Activated T-helper 1 cell treated with anti-CD3 and anti-CD28 coated beads, Interleukin-12 subunit alpha, Interleukin-12 subunit beta, Interleukin-2, Interleukin-4 antibody, amounts not matched to agents 30 ng/mL and 10 ng/mL and 1 ng/mL, durations not matched to agents 14 hours and 24 hours and 36 hours (primary cell): ENCODE results near the gene ZNF366. TPM values are rescaled to one million over a fixed set of nuclear protein-coding genes. Genes with fewer than 3 reads are reported as not detected.
"Not testable (repeated sequence)": the region's sequence is repeated elsewhere in the genome, so short reads cannot be mapped to it uniquely, and the experiment has no call there.

Experiments used
- DNase-seq: peaks from one replicate; pipeline ENCODE4 v3.0.0; 2021; ENCODE audit warnings: low spot score
- H3K27ac Mint-ChIP-seq: one replicate; pipeline ENCODE4 v1.8.0; 2021; ENCODE audit warnings: mild to moderate bottlenecking, mixed read lengths
- H3K27me3 Mint-ChIP-seq: one replicate; pipeline ENCODE4 v1.8.0; 2022; ENCODE audit warnings: mild to moderate bottlenecking, moderate library complexity, mixed read lengths; ENCODE audit not compliant: insufficient read depth
- H3K36me3 Mint-ChIP-seq: one replicate; pipeline ENCODE4 v1.8.0; 2021; ENCODE audit warnings: low read depth, mixed read lengths
- H3K4me1 Mint-ChIP-seq: one replicate; pipeline ENCODE4 v1.8.0; 2021; ENCODE audit warnings: low read depth, mixed read lengths
- H3K4me3 Mint-ChIP-seq: one replicate; pipeline ENCODE4 v1.8.0; 2021; ENCODE audit warnings: mild to moderate bottlenecking, moderate library complexity, mixed read lengths
- H3K9me3 Mint-ChIP-seq: one replicate; pipeline ENCODE4 v1.8.0; 2021; ENCODE audit warnings: mixed read lengths
- intact Hi-C: fragments of 100-400 bp; cut with micrococcal nuclease; formaldehyde crosslinking; loops from one replicate; pipeline ENCODE4 v1.15.1; 2024
- total RNA-seq: library from RNA; stranded (reverse); gene quantifications from 2 replicates; pipeline ENCODE4 v1.2.3, GENCODE V29; 2022

ZNF366 gene
- total RNA-seq, 1 donor from 2014 or later: not detected

GRCh38 chr5:72412283-72413055 is 94.7 kb downstream of the ZNF366 start:
- peaks cover 9% of the 10 kb centered on the region for H3K27me3 Mint-ChIP-seq
- H3K36me3 Mint-ChIP-seq: no peaks in the 10 kb centered on the region
- no peaks in the 10 kb centered on the region for H3K4me1 Mint-ChIP-seq
- no peak for DNase-seq
- H3K27ac Mint-ChIP-seq: no peak overlapping the region
- intact Hi-C loops: no loop called here
- no peak overlapping the region for H3K4me3 Mint-ChIP-seq
- no peaks in the 10 kb centered on the region for H3K9me3 Mint-ChIP-seq

DNA sequence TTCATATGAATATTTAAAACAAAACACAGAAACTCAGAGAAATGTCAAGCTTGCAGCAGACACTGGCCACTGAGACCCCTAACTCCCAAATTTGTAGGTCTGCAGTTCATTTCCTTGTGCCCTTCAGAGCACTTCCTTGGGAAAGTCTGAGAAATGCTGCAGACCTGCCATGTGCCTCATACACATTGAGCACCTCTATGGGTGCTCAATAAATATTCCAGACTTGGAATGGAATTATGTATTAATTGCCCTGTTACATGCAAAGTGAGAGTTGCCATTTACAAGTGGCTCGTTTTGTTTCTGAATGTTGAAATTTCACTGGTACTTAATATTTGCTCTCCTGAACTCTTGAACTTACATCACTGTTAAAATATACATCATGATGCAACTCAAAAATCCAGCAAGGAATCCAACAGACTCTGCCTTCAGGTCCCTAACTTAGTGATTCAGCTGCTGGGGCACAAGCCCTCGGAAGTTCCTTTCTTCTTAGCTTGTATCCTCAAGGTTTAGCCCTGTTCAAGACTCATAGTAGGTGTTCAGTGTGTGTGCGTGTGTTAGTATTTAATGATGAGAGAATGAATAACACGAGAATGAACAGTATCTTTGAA is 96.4 kb downstream of the ZNF366 start:
- H3K9me3 Mint-ChIP-seq: no peaks in the 10 kb centered on the region
- no peak overlapping the region for H3K4me3 Mint-ChIP-seq
- intact Hi-C loops: no loop called here
- H3K27ac Mint-ChIP-seq: no peak overlapping the region
- DNase-seq: no peak
- no peaks in the 10 kb centered on the region for H3K36me3 Mint-ChIP-seq
- H3K4me1 Mint-ChIP-seq: no peaks in the 10 kb centered on the region
- H3K27me3 Mint-ChIP-seq: peaks cover 11% of the 10 kb centered on the region

- Mint-ChIP-seq H3K27me3 (peaks cover 6% of the 10 kb centered on the region), H3K4me1 (no peaks in the 10 kb centered on the region), H3K4me3 (no peak overlapping the region), H3K9me3 (no peaks in the 10 kb centered on the region), H3K27ac (no peak overlapping the region), H3K36me3 (no peaks in the 10 kb centered on the region)
- intact Hi-C loops: no loop called here
- no peak for DNase-seq
Observed at GRCh38 chr5:72408603-72409002, 98.6 kb downstream of the ZNF366 start.

GRCh38 chr5:72408127-72408526 is 99.1 kb downstream of the ZNF366 start:
- intact Hi-C loops: no loop called here
- no peak for DNase-seq
- no peaks in the 10 kb centered on the region for H3K36me3 Mint-ChIP-seq
- no peak overlapping the region for H3K27ac Mint-ChIP-seq
- peaks cover 6% of the 10 kb centered on the region for H3K27me3 Mint-ChIP-seq
- no peak overlapping the region for H3K4me3 Mint-ChIP-seq
- no peaks in the 10 kb centered on the region for H3K4me1 Mint-ChIP-seq
- H3K9me3 Mint-ChIP-seq: no peaks in the 10 kb centered on the region

GRCh38 chr5:72407541-72407940 is 99.7 kb downstream of the ZNF366 start:
- no peak for DNase-seq
- intact Hi-C loops: no loop called here
- no peak overlapping the region for H3K27ac Mint-ChIP-seq
- no peaks in the 10 kb centered on the region for H3K4me1 Mint-ChIP-seq
- no peaks in the 10 kb centered on the region for H3K36me3 Mint-ChIP-seq
- H3K4me3 Mint-ChIP-seq: no peak overlapping the region
- no peaks in the 10 kb centered on the region for H3K9me3 Mint-ChIP-seq
- peaks cover 6% of the 10 kb centered on the region for H3K27me3 Mint-ChIP-seq

DNA sequence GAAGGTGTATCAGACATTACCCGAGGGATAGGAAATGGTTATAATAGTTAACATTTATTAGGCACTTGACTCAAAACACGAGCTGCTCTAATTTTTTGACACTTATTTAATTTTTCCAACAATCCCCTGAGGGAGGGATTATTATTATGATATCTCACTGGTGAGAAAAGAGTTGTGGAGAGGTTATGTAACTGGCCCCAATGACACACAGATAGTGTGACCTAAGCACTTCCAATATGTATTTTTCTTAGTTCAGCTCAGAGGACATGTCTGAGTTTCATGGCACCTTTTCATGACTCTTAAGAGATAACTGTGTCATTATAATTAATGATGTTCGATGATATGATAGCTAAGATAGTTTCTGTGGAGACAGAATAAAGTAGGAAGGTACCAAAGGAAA is 100.1 kb downstream of the ZNF366 start:
- intact Hi-C loops: no loop called here
- peaks cover 3% of the 10 kb centered on the region for H3K9me3 Mint-ChIP-seq
- peaks cover 6% of the 10 kb centered on the region for H3K27me3 Mint-ChIP-seq
- H3K4me1 Mint-ChIP-seq: no peaks in the 10 kb centered on the region
- DNase-seq: no peak
- H3K4me3 Mint-ChIP-seq: no peak overlapping the region
- H3K27ac Mint-ChIP-seq: no peak overlapping the region
- H3K36me3 Mint-ChIP-seq: no peaks in the 10 kb centered on the region

DNA sequence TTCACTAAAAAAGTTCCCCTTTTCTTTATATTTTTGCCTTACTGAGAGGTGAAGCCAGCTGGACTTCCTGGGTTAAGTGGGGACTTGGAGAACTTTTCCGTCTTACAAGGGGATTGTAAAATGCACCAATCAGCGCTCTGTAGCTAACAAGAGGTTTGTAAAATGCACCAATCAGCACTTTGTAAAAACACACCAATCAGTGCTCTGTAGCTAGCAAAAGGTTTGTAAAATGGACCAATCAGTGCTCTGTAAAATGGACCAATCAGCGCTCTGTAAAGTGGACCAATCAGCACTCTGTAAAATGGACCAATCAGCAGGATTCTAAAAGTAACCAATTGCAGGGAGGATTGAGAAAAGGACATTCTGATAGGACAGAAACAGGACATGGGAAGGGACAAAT is 102.4 kb downstream of the ZNF366 start:
- H3K36me3 Mint-ChIP-seq, intact Hi-C loops, H3K4me3 Mint-ChIP-seq: not testable (repeated sequence)

DNA sequence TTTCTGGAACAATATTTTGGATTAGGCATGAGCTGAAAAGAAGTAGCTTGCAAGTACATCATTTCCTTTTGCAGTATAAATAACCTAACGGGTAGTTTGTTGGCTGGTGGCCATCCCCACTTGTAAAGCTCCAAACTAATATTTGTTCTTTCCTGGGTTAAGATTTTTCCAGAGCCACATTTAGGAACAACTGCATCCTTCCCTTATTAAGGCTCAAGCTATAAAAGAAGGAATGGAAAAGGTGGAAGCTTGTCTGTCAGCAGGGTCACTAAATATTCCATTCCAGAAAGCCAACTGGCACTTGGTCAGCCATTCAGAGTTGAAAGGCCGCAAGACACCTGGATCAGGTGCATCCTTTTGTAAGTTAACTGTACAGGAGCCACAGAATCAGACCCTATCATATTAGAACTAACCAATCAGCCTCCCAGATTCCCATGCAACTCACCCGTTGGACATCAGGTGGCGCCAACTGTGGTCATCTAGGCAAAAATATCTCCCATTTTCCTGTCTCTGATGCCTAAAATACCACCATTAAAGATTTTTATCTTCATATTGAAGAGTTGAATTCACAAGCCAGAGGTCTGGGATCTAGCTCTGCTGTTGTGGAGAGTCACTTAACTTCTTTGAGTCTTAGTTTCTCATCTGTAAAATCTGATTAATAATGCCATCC is 104.1 kb downstream of the ZNF366 start:
- DNase-seq: no peak
- Mint-ChIP-seq H3K4me1 (no peaks in the 10 kb centered on the region), H3K27ac (no peak overlapping the region), H3K4me3 (no peak overlapping the region), H3K36me3 (no peaks in the 10 kb centered on the region), H3K9me3 (peaks cover 17% of the 10 kb centered on the region), H3K27me3 (peaks cover 8% of the 10 kb centered on the region)
- intact Hi-C loops: no loop called here

More for the DNA sequence above, 102.4 kb downstream of the ZNF366 start:
- H3K4me1 Mint-ChIP-seq, H3K27me3 Mint-ChIP-seq, DNase-seq, H3K27ac Mint-ChIP-seq: not testable (repeated sequence)
- peaks cover 17% of the 10 kb centered on the region for H3K9me3 Mint-ChIP-seq

GRCh38 chr5:72402381-72402890 is 104.8 kb downstream of the ZNF366 start:
- H3K4me3 Mint-ChIP-seq: no peak overlapping the region
- no peak for DNase-seq
- H3K27ac Mint-ChIP-seq: no peak overlapping the region
- H3K27me3 Mint-ChIP-seq: peaks cover 8% of the 10 kb centered on the region
- no peaks in the 10 kb centered on the region for H3K36me3 Mint-ChIP-seq
- intact Hi-C loops: no loop called here
- H3K4me1 Mint-ChIP-seq: no peaks in the 10 kb centered on the region
- H3K9me3 Mint-ChIP-seq: peaks cover 17% of the 10 kb centered on the region

GRCh38 chr5:72400950-72401349 is 106.3 kb downstream of the ZNF366 start:
- H3K27ac Mint-ChIP-seq: no peak overlapping the region
- no peak for DNase-seq
- H3K36me3 Mint-ChIP-seq: no peaks in the 10 kb centered on the region
- H3K4me1 Mint-ChIP-seq: no peaks in the 10 kb centered on the region
- intact Hi-C loops: no loop called here
- no peak overlapping the region for H3K4me3 Mint-ChIP-seq
- H3K27me3 Mint-ChIP-seq: peaks cover 9% of the 10 kb centered on the region
- H3K9me3 Mint-ChIP-seq: peaks cover 17% of the 10 kb centered on the region

DNA sequence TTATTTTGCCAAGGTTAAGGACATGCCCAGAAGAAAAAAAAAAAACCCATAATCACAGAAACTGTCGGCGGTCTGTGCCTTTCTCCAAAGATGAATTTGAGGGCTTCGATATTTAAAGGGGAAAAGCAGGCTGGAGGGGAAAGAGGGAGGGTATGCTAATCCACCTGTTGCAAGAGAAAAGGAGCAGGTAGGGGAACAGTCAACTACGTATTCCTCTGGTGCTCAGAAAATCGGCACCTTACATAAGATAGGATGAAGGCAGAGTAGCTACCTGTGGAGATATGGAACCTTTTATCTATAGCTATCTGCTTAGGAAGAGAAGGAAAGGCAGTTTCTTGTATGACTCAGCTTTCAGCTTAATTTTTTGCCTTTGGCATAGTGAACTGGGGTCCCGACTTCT is 109.4 kb downstream of the ZNF366 start:
- Mint-ChIP-seq H3K4me1 (no peaks in the 10 kb centered on the region), H3K9me3 (peaks cover 17% of the 10 kb centered on the region), H3K36me3 (no peaks in the 10 kb centered on the region), H3K4me3 (no peak overlapping the region), H3K27ac (no peak overlapping the region), H3K27me3 (peaks cover 14% of the 10 kb centered on the region)
- intact Hi-C loops: no loop called here
- no peak for DNase-seq

DNA sequence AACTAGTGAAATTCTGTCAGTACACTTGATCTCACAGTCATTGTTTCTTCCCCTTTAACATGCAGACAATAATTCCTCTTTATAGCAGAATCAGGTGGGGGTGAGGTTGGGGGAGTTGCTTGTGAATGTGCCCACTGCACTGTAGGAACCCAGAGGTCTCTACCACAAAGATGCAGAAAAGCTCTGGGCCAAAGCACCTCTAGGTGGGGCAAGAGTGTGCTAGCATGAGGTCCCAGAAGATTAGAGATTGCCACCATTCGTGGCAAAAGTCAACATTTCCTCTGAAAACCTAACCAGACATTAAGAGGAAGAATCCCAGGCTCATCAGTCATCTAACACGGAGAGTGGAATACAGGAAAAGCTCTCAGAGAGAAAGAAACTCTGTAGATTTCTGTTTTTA is 112.5 kb downstream of the ZNF366 start:
- no peak for DNase-seq
- intact Hi-C loops: no loop called here
- Mint-ChIP-seq H3K27me3 (peaks cover 14% of the 10 kb centered on the region), H3K4me1 (no peaks in the 10 kb centered on the region), H3K4me3 (no peak overlapping the region), H3K36me3 (no peaks in the 10 kb centered on the region), H3K9me3 (no peaks in the 10 kb centered on the region), H3K27ac (no peak overlapping the region)

- Mint-ChIP-seq H3K27ac (no peak overlapping the region), H3K4me3 (no peak overlapping the region), H3K4me1 (no peaks in the 10 kb centered on the region), H3K27me3 (peaks cover 12% of the 10 kb centered on the region), H3K36me3 (no peaks in the 10 kb centered on the region), H3K9me3 (no peaks in the 10 kb centered on the region)
- DNase-seq: no peak
- intact Hi-C loops: no loop called here
Observed at GRCh38 chr5:72393052-72393451, 114.2 kb downstream of the ZNF366 start.
